Fibroblast of pulmonary artery (primary cell): ENCODE measurements around the gene RBFA.

ENCODE experiments used
- DNase-seq: peaks from one replicate; pipeline ENCODE4 v3.0.0-alpha.2; 2010; ENCODE audit warnings: low read depth
- H3K4me3 ChIP-seq: replicated peaks from 2 replicates; pipeline ENCODE4 v1.5.1; 2011; ENCODE audit warnings: low read depth, mild to moderate bottlenecking, control low read depth, low read length, moderate library complexity
- CTCF ChIP-seq: IDR thresholded peaks from 2 replicates; pipeline ENCODE4 v1.5.1; 2011; ENCODE audit warnings: mild to moderate bottlenecking, control low read depth, low read length, inconsistent platforms; ENCODE audit errors: missing control alignments

The RBFA gene

GRCh38 chr18:80056095-80056494 is 21.9 kb downstream of the RBFA start:
- H3K4me3 ChIP-seq = no peak overlapping the region
- no peak for TF ChIP-seq CTCF
- no peak for DNase-seq

GRCh38 chr18:80059945-80060344 is 25.7 kb downstream of the RBFA start:
- no peak for DNase-seq
- no peak for TF ChIP-seq CTCF
- no peak overlapping the region for H3K4me3 ChIP-seq

- no peak overlapping the region for H3K4me3 ChIP-seq
- no peak for TF ChIP-seq CTCF
- DNase-seq = no peak
Observed at GRCh38 chr18:80065705-80066104, 31.5 kb downstream of the RBFA start.

GRCh38 chr18:80067321-80067720 is 33.1 kb downstream of the RBFA start:
- H3K4me3 ChIP-seq = no peak overlapping the region
- TF ChIP-seq CTCF = no peak
- DNase-seq = no peak

GRCh38 chr18:80067897-80068296 is 33.7 kb downstream of the RBFA start:
- TF ChIP-seq CTCF = no peak
- no peak for DNase-seq

GRCh38 chr18:80068571-80069272 is 34.5 kb downstream of the RBFA start:
- no peak for DNase-seq
- TF ChIP-seq CTCF = no peak
- H3K4me3 ChIP-seq = no peak overlapping the region

More at GRCh38 chr18:80067897-80068296, 33.7 kb downstream of the RBFA start:
- no peak overlapping the region for H3K4me3 ChIP-seq

- H3K4me3 ChIP-seq = no peak overlapping the region
- TF ChIP-seq CTCF = no peak
- DNase-seq = no peak
Observed at GRCh38 chr18:80070825-80071224, 36.6 kb downstream of the RBFA start.
